NAMALWA (cell line): ENCODE measurements around the gene ZNF618.
A peak's percentile ranks its signal among the peaks of the same experiment; 100 is the strongest.
"Not testable (repeated sequence)": the region's sequence is repeated elsewhere in the genome, so short reads cannot be mapped to it uniquely, and the experiment has no call there.

Source experiments
- DNase-seq: peaks from one replicate; pipeline ENCODE4 v3.0.0-alpha.2; 2015; ENCODE audit warnings: low spot score

The ZNF618 gene

GRCh38 chr9:114039484-114039883, 163.4 kb downstream of the ZNF618 start:
- no peak for DNase-seq

GRCh38 chr9:114043660-114044059, 167.6 kb downstream of the ZNF618 start:
- not testable (repeated sequence) for DNase-seq

- no peak for DNase-seq
Observed at GRCh38 chr9:114046237-114046755, 170.2 kb downstream of the ZNF618 start.

GRCh38 chr9:114046875-114047274, 170.8 kb downstream of the ZNF618 start:
- no peak for DNase-seq

GRCh38 chr9:114047717-114048116, 171.6 kb downstream of the ZNF618 start:
- DNase-seq: peak; percentile 27

GRCh38 chr9:114048533-114049415, 172.7 kb downstream of the ZNF618 start:
- no peak for DNase-seq

- DNase-seq: no peak
Observed at GRCh38 chr9:114049441-114050225, 173.5 kb downstream of the ZNF618 start.

- no peak for DNase-seq
Observed at GRCh38 chr9:114050226-114050568, 174.1 kb downstream of the ZNF618 start.

- no peak for DNase-seq
Observed at GRCh38 chr9:114050646-114051045, 174.5 kb downstream of the ZNF618 start.

GRCh38 chr9:114051281-114051680, 175.2 kb downstream of the ZNF618 start:
- no peak for DNase-seq

- no peak for DNase-seq
Observed at GRCh38 chr9:114051706-114052105, 175.6 kb downstream of the ZNF618 start.

- no peak for DNase-seq
Observed at GRCh38 chr9:114053246-114054005, 177.3 kb downstream of the ZNF618 start.

- no peak for DNase-seq
Observed at GRCh38 chr9:114054191-114054690, 178.1 kb downstream of the ZNF618 start.

- DNase-seq: no peak
Observed at GRCh38 chr9:114055061-114055460, 179.0 kb downstream of the ZNF618 start.

GRCh38 chr9:114055894-114056293, 179.8 kb downstream of the ZNF618 start:
- DNase-seq: no peak

GRCh38 chr9:114056527-114056926, 180.4 kb downstream of the ZNF618 start:
- DNase-seq: no peak

GRCh38 chr9:114057161-114057885, 181.2 kb downstream of the ZNF618 start:
- DNase-seq: no peak

GRCh38 chr9:114058688-114059046, 182.6 kb downstream of the ZNF618 start:
- DNase-seq: no peak

- no peak for DNase-seq
Observed at GRCh38 chr9:114059047-114059803, 183.1 kb downstream of the ZNF618 start.

- DNase-seq: no peak
Observed at GRCh38 chr9:114060070-114060469, 184.0 kb downstream of the ZNF618 start.

GRCh38 chr9:114060711-114061110, 184.6 kb downstream of the ZNF618 start:
- no peak for DNase-seq
